ENCODE results near the gene LTBP2. TPM values are rescaled to one million over a fixed set of nuclear protein-coding genes. Genes with fewer than 3 reads are reported as not detected.

The LTBP2 gene
- total and polyA plus RNA-seq, 2 experiments from 2014 or later, result 73.5 to 456 TPM

DNA sequence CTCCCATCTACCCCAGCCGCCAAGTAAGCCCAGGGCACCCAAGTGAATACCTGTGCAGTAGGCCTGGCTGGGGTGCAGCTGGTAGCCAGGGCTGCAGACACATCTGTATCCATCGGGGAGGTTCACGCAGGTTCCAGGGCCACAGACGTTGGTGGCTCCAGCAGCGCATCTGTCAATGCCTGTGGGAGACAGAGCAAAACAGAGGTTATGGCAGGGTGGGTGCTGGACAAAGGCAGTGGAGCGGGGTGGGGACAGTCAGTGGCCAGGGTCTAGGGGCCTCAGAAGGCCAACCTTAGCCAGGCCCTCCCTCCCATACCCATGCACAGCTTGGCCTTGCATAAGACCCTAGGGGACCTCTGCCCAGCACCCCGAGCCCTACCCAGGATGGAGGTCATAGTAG is 89.3 kb downstream of the LTBP2 start:
- Histone ChIP-seq H3F3A (ENCODE audit: insufficient read depth) (peaks cover 15% of the 10 kb centered on the region), H2AFZ (no peak overlapping the region), H3K9me3 (ENCODE audit: low read depth) (no peaks in the 10 kb centered on the region), H3K9me2 (ENCODE audit: insufficient read depth) (no peaks in the 10 kb centered on the region), H4K20me1 (ENCODE audit: insufficient read depth) (no peaks in the 10 kb centered on the region), H3K9ac (no peak overlapping the region), H3K4me1 (ENCODE audit: insufficient read depth) (peaks cover 16% of the 10 kb centered on the region), H3K4me2 (ENCODE audit: unreplicated experiment) (no peak overlapping the region), H3K36me3 (ENCODE audit: low read depth) (peaks cover 16% of the 10 kb centered on the region; the same call in 1 of the 2 replicates), H3K4me3 (no peak overlapping the region), H3K27me3 (replicated peaks; ENCODE audit: insufficient read depth) (no peaks in the 10 kb centered on the region), H3K27ac (no peak overlapping the region), H3K79me2 (ENCODE audit: insufficient read depth) (no peaks in the 10 kb centered on the region)
- TF ChIP-seq EZH2 (IDR thresholded peaks at IDR 0.05; ENCODE audit: insufficient read depth, poor library complexity, severe bottlenecking) (no peak), EZH2phosphoT487 (IDR thresholded peaks at IDR 0.05; ENCODE audit: insufficient read depth, low read depth) (no peak)
- in situ Hi-C loops (cut with MboI), result no loop called here
- WGBS, 2 experiments (ENCODE audit: low coverage in 1 of 2, low lambda C conversion rate in 2 of 2, missing lambda C conversion rate in 2 of 2), result 92 to 93% methylated on average over 7 of the region's 7 CpGs
- DNase-seq, result no peak

DNA sequence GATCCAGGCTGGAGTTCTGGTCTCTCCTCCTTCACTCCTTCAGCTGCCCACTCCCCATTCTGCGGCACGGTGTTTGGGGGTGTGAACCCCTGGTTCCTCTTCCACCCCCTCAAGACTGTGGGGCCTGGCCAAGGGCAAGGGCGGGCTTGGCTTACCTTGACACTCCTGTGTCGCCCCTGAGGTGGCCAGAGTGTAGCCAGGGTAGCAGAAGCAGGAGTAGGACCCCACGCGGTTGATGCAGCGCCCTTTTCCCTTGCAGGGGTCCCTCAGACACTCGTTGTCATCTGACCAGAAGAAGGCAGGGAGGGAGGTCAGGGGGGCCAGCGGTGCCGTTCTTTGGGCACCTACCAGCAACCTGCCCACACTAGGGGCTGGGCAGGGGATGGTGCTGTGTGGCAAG is 90.3 kb downstream of the LTBP2 start:
- Histone ChIP-seq H3K79me2 (ENCODE audit: insufficient read depth) (no peaks in the 10 kb centered on the region), H3K36me3 (ENCODE audit: low read depth) (peaks cover 16% of the 10 kb centered on the region; the same call in 1 of the 2 replicates), H3K4me1 (ENCODE audit: insufficient read depth) (peaks cover 16% of the 10 kb centered on the region), H2AFZ (no peak overlapping the region), H3K9me3 (ENCODE audit: low read depth) (no peaks in the 10 kb centered on the region), H3K27me3 (replicated peaks; ENCODE audit: insufficient read depth) (no peaks in the 10 kb centered on the region), H3K4me3 (no peak overlapping the region), H3F3A (ENCODE audit: insufficient read depth) (peaks cover 15% of the 10 kb centered on the region), H3K9ac (no peak overlapping the region), H4K20me1 (ENCODE audit: insufficient read depth) (no peaks in the 10 kb centered on the region), H3K4me2 (ENCODE audit: unreplicated experiment) (no peak overlapping the region), H3K9me2 (ENCODE audit: insufficient read depth) (no peaks in the 10 kb centered on the region), H3K27ac (no peak overlapping the region)
- TF ChIP-seq EZH2phosphoT487 (IDR thresholded peaks at IDR 0.05; ENCODE audit: insufficient read depth, low read depth) (no peak), EZH2 (IDR thresholded peaks at IDR 0.05; ENCODE audit: insufficient read depth, poor library complexity, severe bottlenecking) (no peak)
- no peak for DNase-seq
- in situ Hi-C loops (cut with MboI), result no loop called here
- WGBS, 2 experiments (ENCODE audit: low coverage in 1 of 2, low lambda C conversion rate in 2 of 2, missing lambda C conversion rate in 2 of 2), result 88 to 95% methylated on average over 9 to 10 of the region's 10 CpGs

DNA sequence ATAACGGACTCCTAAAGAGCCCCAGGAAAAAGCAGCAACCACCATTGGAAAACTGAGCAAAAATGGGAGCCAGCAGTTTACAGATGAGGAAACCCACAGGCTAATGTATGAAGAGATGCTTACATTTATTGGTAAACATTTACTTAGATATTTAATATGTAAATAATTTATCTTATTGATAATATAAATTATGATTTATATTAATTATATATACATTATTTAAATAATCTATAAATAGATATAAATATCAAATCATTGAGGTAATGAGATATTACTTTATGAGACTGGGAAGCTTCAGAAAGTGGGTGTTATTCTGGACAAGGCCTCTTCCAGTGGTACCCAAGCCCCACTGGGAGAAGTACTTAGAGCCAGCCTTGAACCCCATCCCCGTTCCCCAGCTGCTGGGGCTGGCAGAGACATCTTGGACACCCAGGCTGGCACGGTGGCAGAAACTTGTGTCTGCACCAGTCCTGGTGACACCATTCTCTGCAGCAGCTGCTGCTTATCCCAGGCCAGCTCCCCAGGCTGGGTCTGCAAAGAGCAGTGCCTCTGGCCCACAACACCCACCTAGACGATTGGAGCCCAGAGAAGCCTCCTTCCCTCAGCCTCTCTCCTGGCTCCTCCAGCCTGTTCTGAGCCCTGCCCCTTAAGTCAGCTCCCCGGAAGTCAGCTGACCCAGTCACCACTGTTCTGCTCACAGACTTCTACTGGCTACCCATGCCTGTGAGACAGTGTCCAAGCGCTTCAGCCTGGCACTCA is 92.5 kb downstream of the LTBP2 start:
- Histone ChIP-seq H3K27ac (no peak overlapping the region), H3K9me3 (ENCODE audit: low read depth) (no peaks in the 10 kb centered on the region), H2AFZ (no peak overlapping the region), H3F3A (ENCODE audit: insufficient read depth) (peaks cover 20% of the 10 kb centered on the region; the same call in 1 of the 2 replicates), H3K4me3 (no peak overlapping the region), H3K27me3 (replicated peaks; ENCODE audit: insufficient read depth) (no peaks in the 10 kb centered on the region), H3K79me2 (ENCODE audit: insufficient read depth) (no peaks in the 10 kb centered on the region), H4K20me1 (ENCODE audit: insufficient read depth) (no peaks in the 10 kb centered on the region), H3K4me1 (ENCODE audit: insufficient read depth) (peaks cover 4% of the 10 kb centered on the region), H3K4me2 (ENCODE audit: unreplicated experiment) (no peak overlapping the region), H3K9ac (no peak overlapping the region), H3K9me2 (ENCODE audit: insufficient read depth) (no peaks in the 10 kb centered on the region), H3K36me3 (ENCODE audit: low read depth) (peaks cover 16% of the 10 kb centered on the region; the same call in 1 of the 2 replicates)
- in situ Hi-C loops (cut with MboI), result no loop called here
- TF ChIP-seq EZH2 (IDR thresholded peaks at IDR 0.05; ENCODE audit: insufficient read depth, poor library complexity, severe bottlenecking) (no peak), EZH2phosphoT487 (IDR thresholded peaks at IDR 0.05; ENCODE audit: insufficient read depth, low read depth) (no peak)
- 83 to 86% methylated on average over 6 of the region's 6 CpGs for WGBS, 2 experiments (ENCODE audit: low coverage in 1 of 2, low lambda C conversion rate in 2 of 2, missing lambda C conversion rate in 2 of 2)
- DNase-seq, result no peak

DNA sequence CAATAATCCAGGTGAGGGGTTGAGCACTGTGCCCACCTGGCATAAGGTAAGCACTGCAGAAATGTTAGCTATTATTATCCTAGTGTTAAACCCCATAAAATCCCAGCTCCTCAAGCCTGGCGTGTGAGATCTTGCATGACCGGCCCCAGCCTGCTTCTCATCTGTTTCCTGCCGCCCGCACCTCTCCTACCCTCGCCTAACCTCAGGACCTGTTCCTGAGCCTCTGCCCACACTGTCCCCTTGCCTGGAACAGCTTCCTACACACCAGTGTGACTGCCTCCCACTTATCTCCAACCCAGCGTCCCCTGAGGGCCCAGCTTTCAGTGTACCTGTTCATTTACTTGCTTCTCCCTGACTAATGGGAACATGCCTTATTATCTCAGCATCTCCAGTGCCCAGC is 93.8 kb downstream of the LTBP2 start:
- DNase-seq, result no peak

More for the DNA sequence above, 93.8 kb downstream of the LTBP2 start:
- H3K36me3 ChIP-seq (ENCODE audit: low read depth), result peaks cover 22% of the 10 kb centered on the region
- peaks cover 13% of the 10 kb centered on the region for H3K4me1 ChIP-seq (ENCODE audit: insufficient read depth)
- peaks cover 30% of the 10 kb centered on the region for H3F3A ChIP-seq (ENCODE audit: insufficient read depth)
- no peak overlapping the region for H3K4me3 ChIP-seq
- H3K27ac ChIP-seq, result no peak overlapping the region
- in situ Hi-C loops (cut with MboI), result no loop called here
- H4K20me1 ChIP-seq (ENCODE audit: insufficient read depth), result no peaks in the 10 kb centered on the region
- H3K27me3 ChIP-seq (replicated peaks; ENCODE audit: insufficient read depth), result no peaks in the 10 kb centered on the region
- no peak overlapping the region for H3K9ac ChIP-seq
- TF ChIP-seq EZH2phosphoT487 (IDR thresholded peaks at IDR 0.05; ENCODE audit: insufficient read depth, low read depth) (no peak), EZH2 (IDR thresholded peaks at IDR 0.05; ENCODE audit: insufficient read depth, poor library complexity, severe bottlenecking) (no peak)
- no peak overlapping the region for H3K4me2 ChIP-seq (ENCODE audit: unreplicated experiment)
- no peaks in the 10 kb centered on the region for H3K9me3 ChIP-seq (ENCODE audit: low read depth)
- no peak overlapping the region for H2AFZ ChIP-seq
- 97 to 99% methylated on average over 6 of the region's 6 CpGs for WGBS, 2 experiments (ENCODE audit: low coverage in 1 of 2, low lambda C conversion rate in 2 of 2, missing lambda C conversion rate in 2 of 2)
- no peaks in the 10 kb centered on the region for H3K79me2 ChIP-seq (ENCODE audit: insufficient read depth)
- H3K9me2 ChIP-seq (ENCODE audit: insufficient read depth), result no peaks in the 10 kb centered on the region
